Measurements from ENCODE around the gene MCU.

The MCU gene

GRCh38 chr10:72742797-72743196, 50.9 kb downstream of the MCU start:
- Histone ChIP-seq H3K79me2 (ENCODE audit: insufficient read depth, low read depth) (no peaks in the 10 kb centered on the region), H3K4me1 (ENCODE audit: low read depth, poor library complexity, severe bottlenecking) (no peaks in the 10 kb centered on the region)
- no peak for TF ChIP-seq CTCF (conservative IDR thresholded peaks at IDR 0.05; ENCODE audit: low read depth, low read length)

GRCh38 chr10:72744566-72744965, 52.6 kb downstream of the MCU start:
- H2AFZ ChIP-seq (ENCODE audit: low read depth) = no peak overlapping the region
- TF ChIP-seq CTCF (conservative IDR thresholded peaks at IDR 0.05; ENCODE audit: low read depth, low read length) = no peak
- no peaks in the 10 kb centered on the region for H3K36me3 ChIP-seq (ENCODE audit: insufficient read depth)
- H3K4me3 ChIP-seq (IDR thresholded peaks at IDR 0.05; ENCODE audit: insufficient read depth, low read depth, low read length) = no peak overlapping the region
- no peaks in the 10 kb centered on the region for H3K4me1 ChIP-seq (ENCODE audit: low read depth, poor library complexity, severe bottlenecking)
- H3K9ac ChIP-seq = no peak overlapping the region
- H3K27ac ChIP-seq = no peak overlapping the region
- H3K4me2 ChIP-seq = no peak overlapping the region
- no peaks in the 10 kb centered on the region for H3K79me2 ChIP-seq (ENCODE audit: insufficient read depth, low read depth)
- H3K27me3 ChIP-seq (ENCODE audit: insufficient read depth, low read depth) = no peaks in the 10 kb centered on the region
- H4K20me1 ChIP-seq (ENCODE audit: insufficient read depth) = no peaks in the 10 kb centered on the region

More at GRCh38 chr10:72742797-72743196, 50.9 kb downstream of the MCU start:
- Histone ChIP-seq H3K9ac (no peak overlapping the region), H3K27ac (no peak overlapping the region), H2AFZ (ENCODE audit: low read depth) (no peak overlapping the region), H3K4me2 (no peak overlapping the region), H3K36me3 (ENCODE audit: insufficient read depth) (no peaks in the 10 kb centered on the region), H3K27me3 (ENCODE audit: insufficient read depth, low read depth) (no peaks in the 10 kb centered on the region), H3K4me3 (IDR thresholded peaks at IDR 0.05; ENCODE audit: insufficient read depth, low read depth, low read length) (no peak overlapping the region), H4K20me1 (ENCODE audit: insufficient read depth) (no peaks in the 10 kb centered on the region)

GRCh38 chr10:72746426-72747363, 54.8 kb downstream of the MCU start:
- Histone ChIP-seq H3K79me2 (ENCODE audit: insufficient read depth, low read depth) (no peaks in the 10 kb centered on the region), H3K9ac (no peak overlapping the region), H3K36me3 (ENCODE audit: insufficient read depth) (no peaks in the 10 kb centered on the region), H4K20me1 (ENCODE audit: insufficient read depth) (no peaks in the 10 kb centered on the region), H2AFZ (ENCODE audit: low read depth) (no peak overlapping the region), H3K4me1 (ENCODE audit: low read depth, poor library complexity, severe bottlenecking) (no peaks in the 10 kb centered on the region), H3K4me3 (IDR thresholded peaks at IDR 0.05; ENCODE audit: insufficient read depth, low read depth, low read length) (no peak overlapping the region), H3K4me2 (no peak overlapping the region), H3K27me3 (ENCODE audit: insufficient read depth, low read depth) (no peaks in the 10 kb centered on the region), H3K27ac (no peak overlapping the region)
- TF ChIP-seq CTCF (conservative IDR thresholded peaks at IDR 0.05; ENCODE audit: low read depth, low read length) = no peak

- Histone ChIP-seq H2AFZ (ENCODE audit: low read depth) (no peak overlapping the region), H3K4me2 (no peak overlapping the region), H3K4me3 (IDR thresholded peaks at IDR 0.05; ENCODE audit: insufficient read depth, low read depth, low read length) (no peak overlapping the region), H3K4me1 (ENCODE audit: low read depth, poor library complexity, severe bottlenecking) (no peaks in the 10 kb centered on the region), H3K9ac (no peak overlapping the region), H3K36me3 (ENCODE audit: insufficient read depth) (no peaks in the 10 kb centered on the region), H3K27ac (no peak overlapping the region), H4K20me1 (ENCODE audit: insufficient read depth) (no peaks in the 10 kb centered on the region), H3K27me3 (ENCODE audit: insufficient read depth, low read depth) (no peaks in the 10 kb centered on the region), H3K79me2 (ENCODE audit: insufficient read depth, low read depth) (no peaks in the 10 kb centered on the region)
- TF ChIP-seq CTCF (conservative IDR thresholded peaks at IDR 0.05; ENCODE audit: low read depth, low read length) = no peak
Observed at GRCh38 chr10:72747521-72747920, 55.6 kb downstream of the MCU start.

Measured in KMS-11 (cell line).